NOMO-1 (cell line): ENCODE data around the gene MYH15.

Source experiments
- DNase-seq, 2 experiments: peaks; one replicate each; lab custom pipeline; 2025; ENCODE audit not compliant: unreplicated experiment in 2 of 2; lab: John Stamatoyannopoulos, UW

The MYH15 gene

GRCh38 chr3:108511055-108511454, 659 bp upstream of the MYH15 start:
- no peak for DNase-seq

- no peak for DNase-seq
These were observed 525 bp downstream of the MYH15 start for GRCh38 chr3:108509871-108510270.

GRCh38 chr3:108509263-108509662, 1.1 kb downstream of the MYH15 start:
- no peak for DNase-seq

GRCh38 chr3:108507902-108508301, 2.5 kb downstream of the MYH15 start:
- DNase-seq: no peak

- DNase-seq: no peak
These were observed 4.6 kb downstream of the MYH15 start for GRCh38 chr3:108505811-108506210.

- DNase-seq: no peak
These were observed 6.7 kb downstream of the MYH15 start for GRCh38 chr3:108503722-108504121.

- DNase-seq: no peak
These were observed 8.9 kb downstream of the MYH15 start for GRCh38 chr3:108501535-108501934.

GRCh38 chr3:108500728-108501127, 9.7 kb downstream of the MYH15 start:
- DNase-seq: no peak

GRCh38 chr3:108497271-108497670, 13.1 kb downstream of the MYH15 start:
- no peak for DNase-seq

GRCh38 chr3:108495717-108496116, 14.7 kb downstream of the MYH15 start:
- no peak for DNase-seq

- DNase-seq: no peak
These were observed 15.4 kb downstream of the MYH15 start for GRCh38 chr3:108494906-108495531.

- DNase-seq: no peak
These were observed 16.5 kb downstream of the MYH15 start for GRCh38 chr3:108493862-108494261.

GRCh38 chr3:108491456-108491855, 18.9 kb downstream of the MYH15 start:
- no peak for DNase-seq

GRCh38 chr3:108489776-108490175, 20.6 kb downstream of the MYH15 start:
- peak; percentile 23 to 38 for DNase-seq

- DNase-seq: no peak
These were observed 21.8 kb downstream of the MYH15 start for GRCh38 chr3:108488631-108489030.

GRCh38 chr3:108487439-108487838, 23.0 kb downstream of the MYH15 start:
- DNase-seq: no peak

GRCh38 chr3:108486941-108487340, 23.5 kb downstream of the MYH15 start:
- DNase-seq: no peak

- no peak for DNase-seq
These were observed 24.1 kb downstream of the MYH15 start for GRCh38 chr3:108486338-108486737.

- DNase-seq: no peak
These were observed 25.2 kb downstream of the MYH15 start for GRCh38 chr3:108485146-108485545.

GRCh38 chr3:108479224-108479623, 31.2 kb downstream of the MYH15 start:
- DNase-seq: no peak

GRCh38 chr3:108477511-108478147, 32.8 kb downstream of the MYH15 start:
- peak; percentile 28 to 58 for DNase-seq

GRCh38 chr3:108475220-108475782, 35.1 kb downstream of the MYH15 start:
- peak in 1 of 2 experiments; percentile 45 for DNase-seq
